GOT3 (cell line): ENCODE results near the gene SLC2A8.

Experiments used
- DNase-seq: peaks from one replicate; lab custom pipeline; 2025; ENCODE audit warnings: mixed read lengths; lab: John Stamatoyannopoulos, UW

SLC2A8 gene, protein sequence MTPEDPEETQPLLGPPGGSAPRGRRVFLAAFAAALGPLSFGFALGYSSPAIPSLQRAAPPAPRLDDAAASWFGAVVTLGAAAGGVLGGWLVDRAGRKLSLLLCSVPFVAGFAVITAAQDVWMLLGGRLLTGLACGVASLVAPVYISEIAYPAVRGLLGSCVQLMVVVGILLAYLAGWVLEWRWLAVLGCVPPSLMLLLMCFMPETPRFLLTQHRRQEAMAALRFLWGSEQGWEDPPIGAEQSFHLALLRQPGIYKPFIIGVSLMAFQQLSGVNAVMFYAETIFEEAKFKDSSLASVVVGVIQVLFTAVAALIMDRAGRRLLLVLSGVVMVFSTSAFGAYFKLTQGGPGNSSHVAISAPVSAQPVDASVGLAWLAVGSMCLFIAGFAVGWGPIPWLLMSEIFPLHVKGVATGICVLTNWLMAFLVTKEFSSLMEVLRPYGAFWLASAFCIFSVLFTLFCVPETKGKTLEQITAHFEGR

DNA sequence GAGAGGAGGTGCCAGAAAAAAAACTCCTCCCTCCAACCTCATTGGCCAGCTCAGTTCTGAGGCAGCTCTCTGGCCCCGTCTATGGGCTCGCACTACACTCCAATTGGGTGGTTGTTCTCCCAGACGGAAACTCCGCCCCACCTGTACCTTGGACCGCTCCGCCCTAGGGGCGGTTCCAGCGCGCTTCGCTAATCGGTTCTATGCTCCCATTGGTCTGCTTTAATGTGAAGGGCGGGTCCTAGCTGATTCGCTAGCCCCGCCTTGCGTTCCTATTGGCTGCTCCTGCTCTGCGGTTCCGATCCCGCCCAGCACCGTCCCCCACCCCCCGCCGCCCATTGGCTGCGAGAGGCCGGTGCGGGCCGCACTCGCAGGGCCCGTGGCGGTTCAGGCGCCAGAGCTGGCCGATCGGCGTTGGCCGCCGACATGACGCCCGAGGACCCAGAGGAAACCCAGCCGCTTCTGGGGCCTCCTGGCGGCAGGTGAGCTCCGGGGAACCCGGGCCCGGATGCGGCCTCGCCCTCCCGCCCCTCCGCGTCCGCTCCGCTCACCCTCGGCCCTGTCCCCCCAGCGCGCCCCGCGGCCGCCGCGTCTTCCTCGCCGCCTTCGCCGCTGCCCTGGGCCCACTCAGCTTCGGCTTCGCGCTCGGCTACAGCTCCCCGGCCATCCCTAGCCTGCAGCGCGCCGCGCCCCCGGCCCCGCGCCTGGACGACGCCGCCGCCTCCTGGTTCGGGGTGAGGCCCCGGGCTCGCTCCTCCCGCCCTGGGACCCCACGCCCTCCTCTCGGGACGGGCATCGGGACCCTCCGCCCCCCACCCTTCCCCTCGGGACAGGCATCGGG, at the start of gene SLC2A8:
Gene SLC2A8, plus strand, starts transcription at position 362 of the 838 bp plus-strand sequence. Its CDS starts 62 bp downstream, at position 424.
- DNase-seq, result peak; percentile 48

DNA sequence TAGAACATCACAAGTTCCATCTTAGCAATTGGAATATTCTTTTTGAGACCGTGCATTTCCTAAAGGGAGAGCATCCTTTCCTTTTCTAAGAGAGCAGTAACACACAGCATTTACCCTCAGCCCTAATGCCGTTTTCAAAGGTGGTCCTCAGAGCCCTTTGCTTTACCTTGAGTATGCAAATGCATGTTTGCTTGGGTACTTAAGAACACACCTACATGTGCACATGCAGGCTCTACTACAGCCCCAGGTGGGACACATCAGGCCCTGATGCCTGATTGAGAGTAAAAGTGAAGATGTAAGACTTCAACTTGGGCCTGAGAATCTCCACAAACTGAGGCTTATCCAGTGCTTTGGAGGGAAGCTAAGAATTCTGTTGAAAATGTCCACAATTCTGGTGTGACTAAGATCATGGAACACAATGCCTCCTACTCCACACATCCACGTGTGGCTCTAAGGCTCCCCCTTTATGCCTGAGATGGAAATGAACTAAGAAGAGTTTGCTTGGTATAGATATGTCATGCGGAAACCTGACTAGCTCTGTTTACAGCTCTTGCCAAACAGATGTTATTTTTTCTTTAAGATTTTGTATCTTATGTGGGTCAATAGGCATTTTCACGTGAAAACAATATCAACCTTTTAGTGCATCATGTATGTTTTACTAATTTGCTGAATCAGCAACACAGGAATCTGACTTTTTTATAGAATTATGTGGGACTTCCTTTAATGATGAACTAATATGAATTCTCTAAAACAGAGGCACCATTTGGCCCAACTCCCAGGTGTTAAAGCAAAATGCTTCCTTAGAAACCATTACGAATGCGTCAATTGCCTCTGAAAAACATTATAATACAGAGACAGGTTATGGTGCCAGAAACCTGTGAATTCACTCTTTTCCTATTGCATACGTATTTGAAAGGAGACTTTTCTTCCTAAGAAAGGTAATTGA, 48.9 kb upstream of the SLC2A8 start:
- DNase-seq, result no peak

GRCh38 chr9:127349483-127350113, 47.4 kb upstream of the SLC2A8 start:
- DNase-seq, result no peak

DNA sequence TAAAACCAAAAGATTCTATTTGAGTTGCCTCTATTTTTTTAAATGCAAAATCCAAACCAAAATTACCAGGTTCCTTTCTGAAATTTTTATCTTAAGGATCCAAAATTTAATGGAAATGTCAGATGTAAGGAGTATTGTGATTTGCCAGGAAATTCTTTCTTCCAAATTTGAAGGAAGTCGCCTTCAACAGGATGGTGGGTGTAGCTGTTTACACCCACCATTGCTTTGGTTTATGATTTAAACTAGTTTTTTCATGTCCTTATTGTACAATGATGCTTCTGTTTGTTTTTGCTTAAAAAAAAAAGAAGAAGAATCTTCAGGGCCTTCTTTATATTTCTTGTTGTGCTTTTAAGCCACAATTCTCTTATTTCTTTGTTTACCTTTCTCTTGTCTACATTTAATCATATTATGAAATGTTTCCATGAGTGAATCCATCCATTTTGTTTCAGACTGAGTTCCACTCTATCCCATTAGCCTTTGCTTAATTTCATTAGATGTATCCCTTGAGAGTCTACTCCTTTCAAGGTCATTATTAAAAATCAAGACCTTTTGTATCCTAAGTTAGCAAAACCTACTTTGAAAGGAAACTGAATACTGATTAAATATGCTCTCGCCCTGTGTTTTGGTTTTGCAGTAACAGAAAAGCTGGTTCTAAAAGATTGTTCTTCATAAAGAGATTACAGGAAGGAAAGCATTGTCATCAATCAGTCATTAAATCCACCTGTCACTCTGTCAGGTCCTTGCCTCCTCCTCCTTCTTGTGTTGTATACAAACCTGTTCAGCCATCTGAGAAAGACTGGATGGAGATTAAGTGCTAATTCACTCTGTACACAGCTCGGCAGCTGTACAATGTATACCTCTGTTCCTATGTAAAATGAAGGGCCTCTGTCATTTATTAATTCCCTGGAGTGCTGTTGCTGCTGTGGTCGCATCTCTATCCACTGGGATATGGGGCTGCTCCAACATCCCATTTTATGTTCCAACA, 45.5 kb upstream of the SLC2A8 start:
- no peak for DNase-seq

DNA sequence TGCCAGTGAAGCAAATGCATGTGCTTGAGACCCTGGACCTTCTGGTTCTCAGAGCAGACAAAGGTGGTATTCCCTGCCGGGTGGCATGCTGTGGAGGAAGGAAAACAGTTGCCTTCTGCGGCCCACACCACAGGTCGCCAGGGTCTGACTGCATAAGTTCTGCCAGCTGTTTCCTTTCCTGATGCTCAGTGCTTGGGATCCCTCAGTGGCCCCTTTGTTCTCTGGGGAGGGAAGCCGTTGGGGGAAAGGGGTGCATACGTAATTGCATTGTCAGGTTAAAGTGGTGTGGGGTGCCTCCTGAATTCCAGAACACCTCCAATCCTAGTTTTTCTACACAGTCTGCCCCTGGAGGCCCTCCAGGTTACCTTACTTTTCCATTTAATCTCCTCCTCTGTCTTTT, 43.1 kb upstream of the SLC2A8 start:
- DNase-seq, result no peak

DNA sequence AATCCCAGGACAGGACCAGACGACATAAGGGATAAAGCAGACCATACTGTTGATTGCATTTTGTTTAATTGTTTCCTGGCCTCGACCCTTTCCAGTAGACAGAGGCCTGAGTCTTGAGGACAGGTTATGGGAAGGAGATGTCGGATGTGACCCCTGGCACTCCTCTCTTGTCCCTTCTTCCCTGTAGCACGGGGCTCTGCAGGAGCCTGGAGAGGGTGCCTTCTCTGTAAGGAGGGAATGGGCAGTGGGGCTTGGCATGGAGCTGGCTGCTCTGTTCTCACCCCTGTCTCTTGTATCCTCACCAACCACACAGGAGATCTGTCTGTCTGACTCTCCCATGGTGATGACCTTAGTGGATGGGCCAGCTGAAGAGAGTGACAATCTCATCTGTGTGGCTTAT, 40.1 kb upstream of the SLC2A8 start:
- no peak for DNase-seq

- no peak for DNase-seq
These were observed 38.9 kb upstream of the SLC2A8 start for GRCh38 chr9:127358023-127358535.

DNA sequence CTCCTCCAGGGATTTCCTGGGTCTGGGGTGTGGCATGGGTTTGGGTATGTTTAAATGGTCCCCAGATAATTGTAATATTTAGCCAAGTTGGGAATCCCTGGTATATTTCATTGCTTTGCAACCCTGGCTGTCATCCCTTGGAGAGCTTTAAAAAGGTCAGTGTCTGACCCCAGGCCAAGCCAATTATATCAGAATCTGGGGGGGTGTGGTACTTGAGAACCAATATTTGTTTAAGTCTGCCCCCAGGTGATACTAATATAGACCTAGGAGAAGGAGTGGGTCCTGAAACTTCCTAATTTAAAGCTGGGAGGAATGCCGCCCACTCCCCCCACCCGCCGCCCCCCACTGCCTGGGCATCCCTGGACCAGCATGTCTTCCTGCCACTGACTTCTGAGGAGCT, 38.2 kb upstream of the SLC2A8 start:
- DNase-seq, result no peak

DNA sequence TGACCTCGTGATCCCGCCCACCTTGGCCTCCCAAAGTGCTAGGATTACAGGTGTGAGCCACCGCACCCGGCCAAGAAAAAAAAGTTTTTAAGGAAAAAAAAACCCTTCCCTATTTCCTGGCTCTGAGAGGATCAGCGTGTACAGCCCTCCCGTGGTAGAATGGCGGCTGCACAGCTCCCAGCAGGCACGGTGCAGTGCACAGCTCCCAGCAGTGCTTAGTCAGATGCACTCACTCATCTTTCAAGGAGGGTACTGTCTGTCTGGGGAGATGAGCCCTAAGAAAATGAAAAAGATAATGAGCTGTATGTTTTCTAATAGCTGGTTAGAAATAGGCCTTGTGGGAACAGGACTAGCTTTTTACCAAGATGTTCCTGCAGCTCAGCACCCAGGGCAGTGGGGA, 36.7 kb upstream of the SLC2A8 start:
- no peak for DNase-seq

- DNase-seq, result no peak
These were observed 36.1 kb upstream of the SLC2A8 start for GRCh38 chr9:127360829-127361228.

GRCh38 chr9:127361561-127361960, 35.4 kb upstream of the SLC2A8 start:
- DNase-seq, result no peak

GRCh38 chr9:127362829-127363228, 34.1 kb upstream of the SLC2A8 start:
- no peak for DNase-seq

GRCh38 chr9:127365461-127365860, 31.5 kb upstream of the SLC2A8 start:
- DNase-seq, result no peak

- DNase-seq, result no peak
These were observed 30.4 kb upstream of the SLC2A8 start for GRCh38 chr9:127366594-127366993.

GRCh38 chr9:127368852-127369402, 28.0 kb upstream of the SLC2A8 start:
- no peak for DNase-seq

GRCh38 chr9:127369428-127369827, 27.5 kb upstream of the SLC2A8 start:
- no peak for DNase-seq

DNA sequence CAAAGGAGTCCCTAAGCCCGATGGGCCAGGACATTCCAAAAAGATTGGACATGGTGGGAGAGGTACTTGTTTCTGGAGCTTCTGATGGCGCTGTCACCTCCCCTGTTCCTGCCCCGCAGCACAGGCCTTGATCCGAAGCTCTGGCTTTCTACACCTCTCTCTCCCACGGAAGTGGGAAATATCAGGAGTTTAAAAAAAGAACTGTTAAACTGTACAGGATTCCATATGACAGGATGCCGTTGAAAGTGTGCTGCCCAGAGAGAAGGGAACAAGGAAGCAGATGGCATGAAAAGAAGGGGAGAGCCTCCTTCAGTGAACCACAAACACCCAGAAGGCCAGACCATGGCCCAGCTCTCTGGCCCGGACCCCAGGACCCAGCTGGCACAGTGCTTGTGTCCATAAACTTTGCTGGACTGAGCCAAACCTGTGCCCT, 26.8 kb upstream of the SLC2A8 start:
- no peak for DNase-seq

GRCh38 chr9:127370672-127371648, 26.0 kb upstream of the SLC2A8 start:
- DNase-seq, result no peak
